ENCODE data around the gene CTTN. TPM values are rescaled to one million over a fixed set of nuclear protein-coding genes. Genes with fewer than 3 reads are reported as not detected.

CTTN gene
- total and polyA plus RNA-seq, 9 of the 15 experiments (the other 6 are each of a cell fraction or from before 2014, with no cell fraction given): 9.9 to 158 (median 99.7) TPM

DNA sequence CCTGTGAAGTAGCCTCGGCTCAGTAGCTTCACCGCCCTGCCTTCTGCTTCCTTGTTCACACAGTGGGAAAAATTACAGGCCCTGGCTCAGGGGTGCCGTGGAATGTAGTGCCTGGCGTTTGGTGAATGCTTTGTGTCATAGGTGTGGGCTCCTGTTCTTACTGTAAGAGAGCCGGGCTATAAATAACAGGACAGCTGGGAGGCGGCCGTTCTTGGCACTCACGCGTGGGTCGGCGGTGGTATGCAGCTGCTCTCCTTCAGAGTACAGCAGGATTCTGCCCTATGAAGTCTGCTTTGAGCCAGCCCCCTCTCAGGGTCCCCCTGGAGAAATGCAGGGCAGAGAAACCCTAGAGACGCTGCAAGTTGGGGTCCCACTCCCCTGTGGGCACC is 84.2 kb downstream of the CTTN start:
- H3K9me3 ChIP-seq (replicated peaks; ENCODE audit: control insufficient read depth, insufficient read depth, low read depth, low read length): no peaks in the 10 kb centered on the region
- BruUV-seq (replicated peaks): no TSS peak
- H2AFZ ChIP-seq (ENCODE audit: low read depth, low read length): no peak overlapping the region
- intact Hi-C loops (cut with micrococcal nuclease): no loop called here
- H3K9ac ChIP-seq (ENCODE audit: insufficient read depth in 1 of 2, low read depth in 2 of 2, low read length in 2 of 2): no peak overlapping the region; a peak in 1 of 4 replicates
- DNase-seq (ENCODE audit: extremely low read depth in 1 of 4, low spot score in 3 of 4): no peak
- no peaks in the 10 kb centered on the region for H3K36me3 ChIP-seq (ENCODE audit: control insufficient read depth, insufficient read depth, low read length)
- 21% methylated on average over 11 of the region's 12 CpGs for WGBS (ENCODE audit: insufficient coverage, low coverage, missing lambda C conversion rate)
- peaks cover 33 to 82% of the 10 kb centered on the region in 2 experiments for H3K27me3 ChIP-seq (ENCODE audit: control insufficient read depth in 2 of 2, insufficient read depth in 2 of 2, low read length in 2 of 2)
- no peak for FAIRE-seq
- peaks cover 3% of the 10 kb centered on the region; the same call in 1 of the 2 replicates for H4K20me1 ChIP-seq (replicated peaks; ENCODE audit: control insufficient read depth, insufficient read depth, low read length)
- no peak overlapping the region for H3K27ac ChIP-seq (ENCODE audit: extremely low read depth, low read depth, low read length)
- H3K4me1 ChIP-seq (replicated peaks in 1 of 2; ENCODE audit: control insufficient read depth in 2 of 2, insufficient read depth in 2 of 2, low read length in 2 of 2): peaks cover 0 to 10% of the 10 kb centered on the region in 2 experiments; a peak in 3 of 5 replicates
- POLR2A ChIA-PET: interaction anchor here (0.6 to 1.1 kb wide), 2 partner anchors 12 to 21 kb away, joined by 3 read pairs; no protein-coding TSS in a partner anchor
- no peak overlapping the region for H3K4me2 ChIP-seq (ENCODE audit: insufficient read depth, low read length)
- in situ Hi-C loops (cut with MboI): no loop called here
- no peak overlapping the region for H3K4me3 ChIP-seq
- ATAC-seq: no peak
- no peaks in the 10 kb centered on the region for H3K9me1 ChIP-seq (ENCODE audit: control insufficient read depth, insufficient read depth, low read length)
- CTCF ChIA-PET (ENCODE audit: low intra/inter-chr PET ratio): interaction anchor here (1.1 kb wide), 1 partner anchor 12 kb away, joined by 4 read pairs; no protein-coding TSS in a partner anchor
- no peaks in the 10 kb centered on the region for H3K79me2 ChIP-seq (ENCODE audit: control insufficient read depth, insufficient read depth, low read length)
- TF ChIP-seq, protein P1, sequence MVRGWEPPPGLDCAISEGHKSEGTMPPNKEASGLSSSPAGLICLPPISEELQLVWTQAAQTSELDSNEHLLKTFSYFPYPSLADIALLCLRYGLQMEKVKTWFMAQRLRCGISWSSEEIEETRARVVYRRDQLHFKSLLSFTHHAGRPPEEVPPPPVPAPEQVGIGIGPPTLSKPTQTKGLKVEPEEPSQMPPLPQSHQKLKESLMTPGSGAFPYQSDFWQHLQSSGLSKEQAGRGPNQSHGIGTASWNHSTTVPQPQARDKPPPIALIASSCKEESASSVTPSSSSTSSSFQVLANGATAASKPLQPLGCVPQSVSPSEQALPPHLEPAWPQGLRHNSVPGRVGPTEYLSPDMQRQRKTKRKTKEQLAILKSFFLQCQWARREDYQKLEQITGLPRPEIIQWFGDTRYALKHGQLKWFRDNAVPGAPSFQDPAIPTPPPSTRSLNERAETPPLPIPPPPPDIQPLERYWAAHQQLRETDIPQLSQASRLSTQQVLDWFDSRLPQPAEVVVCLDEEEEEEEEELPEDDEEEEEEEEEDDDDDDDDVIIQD (CRISPR knock-in tag; IDR thresholded peaks at IDR 0.05): no peak
- TF ChIP-seq ZNF217 (CRISPR knock-in tag; IDR thresholded peaks at IDR 0.05) (no peak), MAFG (tag; conservative IDR thresholded peaks at IDR 0.05) (no peak), BRD4 (IDR thresholded peaks at IDR 0.05) (no peak), HDAC6 (IDR thresholded peaks at IDR 0.05; ENCODE audit: low read depth, low read length) (no peak)
- TF ChIP-seq, protein P2, sequence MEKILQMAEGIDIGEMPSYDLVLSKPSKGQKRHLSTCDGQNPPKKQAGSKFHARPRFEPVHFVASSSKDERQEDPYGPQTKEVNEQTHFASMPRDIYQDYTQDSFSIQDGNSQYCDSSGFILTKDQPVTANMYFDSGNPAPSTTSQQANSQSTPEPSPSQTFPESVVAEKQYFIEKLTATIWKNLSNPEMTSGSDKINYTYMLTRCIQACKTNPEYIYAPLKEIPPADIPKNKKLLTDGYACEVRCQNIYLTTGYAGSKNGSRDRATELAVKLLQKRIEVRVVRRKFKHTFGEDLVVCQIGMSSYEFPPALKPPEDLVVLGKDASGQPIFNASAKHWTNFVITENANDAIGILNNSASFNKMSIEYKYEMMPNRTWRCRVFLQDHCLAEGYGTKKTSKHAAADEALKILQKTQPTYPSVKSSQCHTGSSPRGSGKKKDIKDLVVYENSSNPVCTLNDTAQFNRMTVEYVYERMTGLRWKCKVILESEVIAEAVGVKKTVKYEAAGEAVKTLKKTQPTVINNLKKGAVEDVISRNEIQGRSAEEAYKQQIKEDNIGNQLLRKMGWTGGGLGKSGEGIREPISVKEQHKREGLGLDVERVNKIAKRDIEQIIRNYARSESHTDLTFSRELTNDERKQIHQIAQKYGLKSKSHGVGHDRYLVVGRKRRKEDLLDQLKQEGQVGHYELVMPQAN (IDR thresholded peaks at IDR 0.05; ENCODE audit: borderline replicate concordance): no peak
- TF ChIP-seq, protein P3, sequence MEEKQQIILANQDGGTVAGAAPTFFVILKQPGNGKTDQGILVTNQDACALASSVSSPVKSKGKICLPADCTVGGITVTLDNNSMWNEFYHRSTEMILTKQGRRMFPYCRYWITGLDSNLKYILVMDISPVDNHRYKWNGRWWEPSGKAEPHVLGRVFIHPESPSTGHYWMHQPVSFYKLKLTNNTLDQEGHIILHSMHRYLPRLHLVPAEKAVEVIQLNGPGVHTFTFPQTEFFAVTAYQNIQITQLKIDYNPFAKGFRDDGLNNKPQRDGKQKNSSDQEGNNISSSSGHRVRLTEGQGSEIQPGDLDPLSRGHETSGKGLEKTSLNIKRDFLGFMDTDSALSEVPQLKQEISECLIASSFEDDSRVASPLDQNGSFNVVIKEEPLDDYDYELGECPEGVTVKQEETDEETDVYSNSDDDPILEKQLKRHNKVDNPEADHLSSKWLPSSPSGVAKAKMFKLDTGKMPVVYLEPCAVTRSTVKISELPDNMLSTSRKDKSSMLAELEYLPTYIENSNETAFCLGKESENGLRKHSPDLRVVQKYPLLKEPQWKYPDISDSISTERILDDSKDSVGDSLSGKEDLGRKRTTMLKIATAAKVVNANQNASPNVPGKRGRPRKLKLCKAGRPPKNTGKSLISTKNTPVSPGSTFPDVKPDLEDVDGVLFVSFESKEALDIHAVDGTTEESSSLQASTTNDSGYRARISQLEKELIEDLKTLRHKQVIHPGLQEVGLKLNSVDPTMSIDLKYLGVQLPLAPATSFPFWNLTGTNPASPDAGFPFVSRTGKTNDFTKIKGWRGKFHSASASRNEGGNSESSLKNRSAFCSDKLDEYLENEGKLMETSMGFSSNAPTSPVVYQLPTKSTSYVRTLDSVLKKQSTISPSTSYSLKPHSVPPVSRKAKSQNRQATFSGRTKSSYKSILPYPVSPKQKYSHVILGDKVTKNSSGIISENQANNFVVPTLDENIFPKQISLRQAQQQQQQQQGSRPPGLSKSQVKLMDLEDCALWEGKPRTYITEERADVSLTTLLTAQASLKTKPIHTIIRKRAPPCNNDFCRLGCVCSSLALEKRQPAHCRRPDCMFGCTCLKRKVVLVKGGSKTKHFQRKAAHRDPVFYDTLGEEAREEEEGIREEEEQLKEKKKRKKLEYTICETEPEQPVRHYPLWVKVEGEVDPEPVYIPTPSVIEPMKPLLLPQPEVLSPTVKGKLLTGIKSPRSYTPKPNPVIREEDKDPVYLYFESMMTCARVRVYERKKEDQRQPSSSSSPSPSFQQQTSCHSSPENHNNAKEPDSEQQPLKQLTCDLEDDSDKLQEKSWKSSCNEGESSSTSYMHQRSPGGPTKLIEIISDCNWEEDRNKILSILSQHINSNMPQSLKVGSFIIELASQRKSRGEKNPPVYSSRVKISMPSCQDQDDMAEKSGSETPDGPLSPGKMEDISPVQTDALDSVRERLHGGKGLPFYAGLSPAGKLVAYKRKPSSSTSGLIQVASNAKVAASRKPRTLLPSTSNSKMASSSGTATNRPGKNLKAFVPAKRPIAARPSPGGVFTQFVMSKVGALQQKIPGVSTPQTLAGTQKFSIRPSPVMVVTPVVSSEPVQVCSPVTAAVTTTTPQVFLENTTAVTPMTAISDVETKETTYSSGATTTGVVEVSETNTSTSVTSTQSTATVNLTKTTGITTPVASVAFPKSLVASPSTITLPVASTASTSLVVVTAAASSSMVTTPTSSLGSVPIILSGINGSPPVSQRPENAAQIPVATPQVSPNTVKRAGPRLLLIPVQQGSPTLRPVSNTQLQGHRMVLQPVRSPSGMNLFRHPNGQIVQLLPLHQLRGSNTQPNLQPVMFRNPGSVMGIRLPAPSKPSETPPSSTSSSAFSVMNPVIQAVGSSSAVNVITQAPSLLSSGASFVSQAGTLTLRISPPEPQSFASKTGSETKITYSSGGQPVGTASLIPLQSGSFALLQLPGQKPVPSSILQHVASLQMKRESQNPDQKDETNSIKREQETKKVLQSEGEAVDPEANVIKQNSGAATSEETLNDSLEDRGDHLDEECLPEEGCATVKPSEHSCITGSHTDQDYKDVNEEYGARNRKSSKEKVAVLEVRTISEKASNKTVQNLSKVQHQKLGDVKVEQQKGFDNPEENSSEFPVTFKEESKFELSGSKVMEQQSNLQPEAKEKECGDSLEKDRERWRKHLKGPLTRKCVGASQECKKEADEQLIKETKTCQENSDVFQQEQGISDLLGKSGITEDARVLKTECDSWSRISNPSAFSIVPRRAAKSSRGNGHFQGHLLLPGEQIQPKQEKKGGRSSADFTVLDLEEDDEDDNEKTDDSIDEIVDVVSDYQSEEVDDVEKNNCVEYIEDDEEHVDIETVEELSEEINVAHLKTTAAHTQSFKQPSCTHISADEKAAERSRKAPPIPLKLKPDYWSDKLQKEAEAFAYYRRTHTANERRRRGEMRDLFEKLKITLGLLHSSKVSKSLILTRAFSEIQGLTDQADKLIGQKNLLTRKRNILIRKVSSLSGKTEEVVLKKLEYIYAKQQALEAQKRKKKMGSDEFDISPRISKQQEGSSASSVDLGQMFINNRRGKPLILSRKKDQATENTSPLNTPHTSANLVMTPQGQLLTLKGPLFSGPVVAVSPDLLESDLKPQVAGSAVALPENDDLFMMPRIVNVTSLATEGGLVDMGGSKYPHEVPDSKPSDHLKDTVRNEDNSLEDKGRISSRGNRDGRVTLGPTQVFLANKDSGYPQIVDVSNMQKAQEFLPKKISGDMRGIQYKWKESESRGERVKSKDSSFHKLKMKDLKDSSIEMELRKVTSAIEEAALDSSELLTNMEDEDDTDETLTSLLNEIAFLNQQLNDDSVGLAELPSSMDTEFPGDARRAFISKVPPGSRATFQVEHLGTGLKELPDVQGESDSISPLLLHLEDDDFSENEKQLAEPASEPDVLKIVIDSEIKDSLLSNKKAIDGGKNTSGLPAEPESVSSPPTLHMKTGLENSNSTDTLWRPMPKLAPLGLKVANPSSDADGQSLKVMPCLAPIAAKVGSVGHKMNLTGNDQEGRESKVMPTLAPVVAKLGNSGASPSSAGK (IDR thresholded peaks at IDR 0.05): no peak

Data from K562 (cell line).